GM21717 (cell line): ENCODE results near the gene RNH1.

ENCODE experiments used
- ATAC-seq: cut with Tn5 transposase; IDR thresholded peaks from one replicate; pipeline ENCODE4 v1.9.1; 2021; ENCODE audit warnings: mild to moderate bottlenecking, moderate library complexity; ENCODE audit not compliant: unreplicated experiment

RNH1 gene

GRCh38 chr11:459511-460220 lies 47.4 kb downstream of the RNH1 start:
- no peak for ATAC-seq

GRCh38 chr11:457111-457760 lies 49.8 kb downstream of the RNH1 start:
- no peak for ATAC-seq

- no peak for ATAC-seq
These were observed 50.5 kb downstream of the RNH1 start for GRCh38 chr11:456533-456932.

GRCh38 chr11:455566-456147 lies 51.4 kb downstream of the RNH1 start:
- no peak for ATAC-seq

GRCh38 chr11:454801-455565 lies 52.1 kb downstream of the RNH1 start:
- no peak for ATAC-seq

- ATAC-seq: no peak
These were observed 53.0 kb downstream of the RNH1 start for GRCh38 chr11:454043-454442.

GRCh38 chr11:453564-453963 lies 53.5 kb downstream of the RNH1 start:
- ATAC-seq: no peak

- ATAC-seq: no peak
These were observed 54.0 kb downstream of the RNH1 start for GRCh38 chr11:452916-453527.

- no peak for ATAC-seq
These were observed 54.8 kb downstream of the RNH1 start for GRCh38 chr11:452203-452744.

- no peak for ATAC-seq
These were observed 55.3 kb downstream of the RNH1 start for GRCh38 chr11:451738-452137.

GRCh38 chr11:450809-451451 lies 56.1 kb downstream of the RNH1 start:
- ATAC-seq: no peak

GRCh38 chr11:449889-450808 lies 56.9 kb downstream of the RNH1 start, which contains the start of gene PTDSS2:
Gene PTDSS2, plus strand, starts transcription at chr11:450279. Its CDS starts 177 bp downstream, at chr11:450456.
- ATAC-seq: peak; percentile 60

- peak; percentile 42 for ATAC-seq
These were observed 58.9 kb downstream of the RNH1 start for GRCh38 chr11:447923-448731.

- ATAC-seq: no peak
These were observed 60.2 kb downstream of the RNH1 start for GRCh38 chr11:446891-447290.

GRCh38 chr11:445765-446588 lies 61.1 kb downstream of the RNH1 start:
- ATAC-seq: no peak
